ENCODE results near the gene SNX5.

The SNX5 gene

DNA sequence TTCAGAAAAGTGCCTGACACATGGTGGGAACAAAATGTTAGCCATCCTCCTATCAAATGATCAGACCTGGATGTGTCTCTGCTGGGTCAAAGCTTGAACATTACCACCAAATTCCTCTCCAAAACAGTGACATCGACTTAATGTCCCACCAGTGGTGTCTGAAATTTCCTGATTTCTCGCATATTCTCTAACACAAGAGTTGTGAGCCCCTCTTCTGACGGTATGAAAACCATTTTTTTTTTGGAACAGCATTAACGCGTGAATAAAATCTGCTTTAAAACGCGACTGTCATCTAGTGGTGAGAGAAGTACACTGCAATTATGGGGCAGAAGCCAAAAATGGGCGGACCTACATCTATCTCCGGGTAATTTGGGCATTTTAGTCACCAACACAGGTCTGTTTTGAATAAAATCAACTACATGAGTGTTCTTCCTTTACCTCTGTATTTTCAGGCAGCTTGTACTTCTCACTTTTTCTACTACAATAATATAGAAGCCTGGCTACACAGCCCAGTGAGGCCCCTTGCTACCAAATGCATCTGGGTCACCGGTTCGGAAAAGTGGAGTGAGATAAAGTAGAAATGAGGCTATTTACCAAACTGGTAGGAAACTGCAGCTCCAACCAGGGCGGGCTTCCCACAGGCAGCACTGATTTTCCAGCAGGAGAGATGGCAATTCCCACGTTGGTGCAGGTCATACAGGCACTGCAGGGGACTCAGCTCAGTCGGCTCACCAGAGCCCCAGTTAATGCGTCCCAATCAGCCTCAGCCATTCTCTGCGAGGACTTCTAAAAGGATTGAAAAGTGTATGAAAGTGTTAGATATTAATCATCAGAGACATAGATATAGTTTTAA, 27.6 kb upstream of the SNX5 start:
- intact Hi-C loops (cut with DNase I): loop anchor here (10.0 kb wide), 2 partner anchors 311 to 491 kb away; partner anchors contain the start of gene RRBP1
- peak in 2 of 10 donors; percentile 29 to 80 for DNase-seq

DNA sequence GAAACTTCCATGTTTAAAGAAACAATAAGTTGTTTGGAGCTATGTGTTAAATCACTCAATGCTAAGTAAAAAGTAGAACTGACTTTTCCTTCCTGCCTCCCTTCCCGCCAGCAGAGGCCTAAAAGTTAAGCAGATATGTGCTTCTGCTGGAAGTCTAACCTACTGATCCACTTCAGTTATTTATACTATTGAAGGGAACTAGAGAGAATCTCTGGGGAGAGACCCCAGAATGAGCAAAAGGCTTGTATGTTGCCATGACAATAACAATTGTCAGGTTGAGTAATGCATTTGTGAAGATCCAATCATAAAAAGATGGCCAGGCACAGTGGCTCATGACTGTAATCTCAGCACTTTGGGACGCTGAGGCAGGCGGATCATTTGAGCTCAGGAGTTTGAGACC, 25.0 kb upstream of the SNX5 start:
- intact Hi-C loops (cut with DNase I): loop anchor here (10.0 kb wide), 2 partner anchors 309 to 489 kb away; partner anchors contain the start of gene RRBP1
- DNase-seq: no peak

DNA sequence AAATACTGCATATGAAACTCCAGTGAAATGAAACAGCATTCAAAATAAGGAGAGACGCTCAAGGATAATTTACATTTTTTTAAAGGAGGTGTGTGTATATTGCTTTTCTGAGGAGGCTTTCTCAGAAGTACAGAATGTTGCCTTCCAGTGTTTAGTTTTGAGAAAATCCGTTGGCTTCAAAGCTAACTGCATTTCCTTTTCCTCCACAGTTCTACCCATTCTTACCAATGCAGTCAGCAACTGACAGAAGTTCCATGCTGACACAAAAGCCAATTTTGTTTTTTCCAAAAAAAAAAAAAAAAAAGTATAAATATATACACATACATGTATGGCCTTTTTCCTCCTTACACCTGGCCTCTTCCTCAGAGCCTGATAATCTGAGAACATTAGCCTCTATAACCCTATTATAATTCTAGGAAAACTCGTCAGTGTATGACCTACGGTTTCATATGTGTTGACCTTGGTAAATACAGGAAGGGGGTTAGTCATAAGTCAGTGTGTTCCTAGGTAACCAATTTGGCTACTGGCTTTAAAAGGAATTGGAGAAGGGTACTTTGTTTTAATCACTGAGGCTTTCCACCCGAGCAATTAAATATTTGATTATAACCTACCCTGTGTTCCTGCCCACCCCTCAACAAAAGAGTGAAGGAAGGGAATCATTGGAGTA, 24.4 kb upstream of the SNX5 start:
- no peak for DNase-seq
- intact Hi-C loops (cut with DNase I): loop anchor here (10.0 kb wide), 2 partner anchors 308 to 488 kb away; partner anchors contain the start of gene RRBP1

DNA sequence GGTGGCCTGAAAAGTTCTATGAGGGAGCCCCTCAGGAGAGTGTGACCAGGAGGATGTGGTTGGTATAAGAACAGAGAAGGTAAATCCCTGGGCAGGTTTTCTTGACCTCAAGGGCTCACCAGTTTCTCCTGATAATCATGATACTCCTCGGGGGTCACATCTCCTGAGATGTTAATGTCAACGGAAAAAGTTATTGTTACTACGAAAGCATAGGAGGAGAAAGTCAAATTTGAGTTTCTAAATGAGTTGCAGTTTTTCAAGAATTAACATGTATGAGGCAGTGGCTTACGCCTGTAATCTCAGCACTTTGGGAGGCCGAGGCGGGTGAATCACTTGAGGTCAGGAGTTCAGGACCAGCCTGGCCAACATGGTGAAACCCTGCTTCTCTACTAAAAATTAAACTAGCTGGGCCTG, 23.6 kb upstream of the SNX5 start:
- intact Hi-C loops (cut with DNase I): loop anchor here (10.0 kb wide), 2 partner anchors 307 to 487 kb away; partner anchors contain the start of gene RRBP1
- DNase-seq: no peak

DNA sequence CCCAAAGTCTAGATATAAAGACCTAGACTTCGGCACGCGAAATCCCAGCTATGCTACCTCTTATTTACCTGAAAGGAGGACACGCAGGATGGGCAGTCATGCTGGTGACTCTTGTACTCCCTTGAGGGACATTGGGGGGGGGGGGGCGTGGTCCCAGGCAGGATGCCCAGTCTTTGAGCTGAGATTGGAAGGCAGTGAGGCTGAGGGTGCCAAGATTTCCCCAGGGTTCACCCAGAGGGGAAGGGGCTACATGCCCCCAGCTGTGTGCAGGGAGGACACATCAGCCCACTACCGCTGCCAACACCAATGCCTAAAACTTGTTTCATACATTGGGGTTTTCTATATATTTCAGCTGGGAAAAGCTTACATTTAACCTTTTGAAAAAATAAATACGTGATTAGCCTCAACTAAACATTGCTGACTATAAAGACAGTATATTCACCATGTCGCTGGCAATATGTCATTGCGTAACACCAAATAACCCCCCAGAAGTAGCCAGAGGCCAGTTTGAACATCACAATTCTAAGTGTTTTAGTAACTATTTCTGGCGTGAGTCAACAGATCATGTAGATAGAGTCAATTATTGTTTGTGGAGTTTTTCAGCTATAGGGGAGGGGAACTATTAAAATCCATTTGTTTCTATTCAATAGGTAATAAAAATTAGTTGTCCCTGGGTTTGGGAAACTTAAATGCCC, 21.8 kb upstream of the SNX5 start:
- no peak for DNase-seq
- intact Hi-C loops (cut with DNase I): loop anchor here (10.0 kb wide), 2 partner anchors 306 to 486 kb away; partner anchors contain the start of gene RRBP1

DNA sequence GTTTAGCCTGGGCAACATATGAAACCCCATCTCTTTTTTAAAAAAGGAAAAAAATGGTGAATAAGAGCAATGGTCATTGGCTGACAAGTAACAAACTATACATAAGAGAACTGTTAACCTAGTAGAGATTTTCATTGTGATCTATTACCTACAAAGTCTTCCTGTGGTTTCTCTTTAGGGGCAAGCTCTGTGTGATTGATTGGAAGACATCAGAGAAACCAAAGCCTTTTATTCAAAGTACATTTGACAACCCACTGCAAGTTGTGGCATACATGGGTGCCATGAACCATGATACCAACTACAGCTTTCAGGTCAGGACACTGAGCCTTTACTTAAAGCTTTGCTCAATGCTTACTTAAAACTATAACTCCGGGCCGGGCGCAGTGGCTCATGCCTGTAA, 19.4 kb upstream of the SNX5 start:
- intact Hi-C loops (cut with DNase I): no loop called here
- no peak for DNase-seq

DNA sequence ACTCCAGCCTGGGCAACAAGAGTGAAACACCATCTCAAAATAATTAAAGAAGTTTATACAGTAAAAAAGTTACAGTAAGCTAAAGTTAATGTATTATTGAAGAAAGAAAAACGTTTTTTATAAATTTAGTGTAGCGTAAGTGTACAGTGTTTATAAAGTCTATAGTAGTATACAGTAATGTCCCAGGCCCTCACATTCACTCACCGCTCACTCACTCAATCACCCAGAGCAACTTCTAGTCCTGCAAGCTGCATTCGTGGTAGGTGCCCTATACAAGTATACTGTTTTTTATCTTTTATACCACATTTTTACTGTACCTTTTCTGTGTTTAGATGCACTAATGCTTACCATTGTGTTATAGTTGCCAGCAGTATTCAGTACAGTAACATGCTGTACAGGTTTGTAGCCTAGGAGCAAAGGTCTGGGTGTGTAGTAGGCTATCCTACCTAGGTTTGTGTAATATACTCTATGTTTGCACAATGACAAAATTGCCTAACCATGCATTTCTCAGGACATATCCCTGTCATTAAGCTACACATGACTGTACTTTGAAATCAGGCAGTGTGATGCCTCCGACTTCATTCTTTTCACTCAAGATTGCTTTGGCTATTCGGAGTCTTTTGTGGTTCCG, 16.9 kb upstream of the SNX5 start:
- intact Hi-C loops (cut with DNase I): no loop called here

DNA sequence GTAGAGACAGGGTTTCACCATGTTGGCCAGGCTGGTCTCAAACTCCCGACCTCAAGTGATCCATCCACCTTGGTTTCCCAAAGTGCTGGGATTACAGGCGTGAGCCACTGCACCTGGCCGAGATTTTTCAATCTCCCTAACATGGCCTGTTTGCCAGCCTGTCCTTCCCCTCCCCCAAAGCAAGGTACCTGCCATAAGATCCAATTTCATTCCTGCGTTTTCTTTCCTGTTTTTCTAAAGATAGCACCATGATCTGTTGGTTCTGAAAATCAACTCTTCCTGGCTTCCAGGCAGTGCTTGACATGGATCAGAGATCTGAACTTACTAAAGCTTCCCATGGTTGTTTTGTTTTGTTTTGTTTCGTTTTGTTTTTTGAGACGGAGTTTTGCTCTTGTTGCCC, 7.7 kb upstream of the SNX5 start:
- no peak for DNase-seq
- intact Hi-C loops (cut with DNase I): no loop called here

More for the DNA sequence above, 16.9 kb upstream of the SNX5 start:
- no peak for DNase-seq

DNA sequence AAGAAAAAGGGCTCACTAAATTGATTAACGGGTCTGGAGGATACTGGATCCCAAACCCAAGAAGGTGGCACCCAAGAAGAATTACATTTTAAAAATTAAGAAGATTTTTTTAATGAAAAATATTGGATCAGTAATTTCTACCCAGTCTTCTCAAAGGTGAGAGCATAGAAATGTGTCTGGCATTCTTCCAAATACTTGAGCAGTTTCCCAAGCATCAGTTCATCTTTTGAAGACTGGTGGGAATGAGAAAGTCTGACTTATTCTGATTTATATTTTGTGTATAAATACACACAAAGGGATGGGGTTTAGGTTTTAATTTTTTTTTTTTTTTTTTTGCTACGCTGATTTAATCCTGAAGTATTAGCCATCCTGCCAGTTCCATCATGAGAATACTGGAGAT, 3.5 kb upstream of the SNX5 start:
- intact Hi-C loops (cut with DNase I): no loop called here
- DNase-seq: no peak

DNA sequence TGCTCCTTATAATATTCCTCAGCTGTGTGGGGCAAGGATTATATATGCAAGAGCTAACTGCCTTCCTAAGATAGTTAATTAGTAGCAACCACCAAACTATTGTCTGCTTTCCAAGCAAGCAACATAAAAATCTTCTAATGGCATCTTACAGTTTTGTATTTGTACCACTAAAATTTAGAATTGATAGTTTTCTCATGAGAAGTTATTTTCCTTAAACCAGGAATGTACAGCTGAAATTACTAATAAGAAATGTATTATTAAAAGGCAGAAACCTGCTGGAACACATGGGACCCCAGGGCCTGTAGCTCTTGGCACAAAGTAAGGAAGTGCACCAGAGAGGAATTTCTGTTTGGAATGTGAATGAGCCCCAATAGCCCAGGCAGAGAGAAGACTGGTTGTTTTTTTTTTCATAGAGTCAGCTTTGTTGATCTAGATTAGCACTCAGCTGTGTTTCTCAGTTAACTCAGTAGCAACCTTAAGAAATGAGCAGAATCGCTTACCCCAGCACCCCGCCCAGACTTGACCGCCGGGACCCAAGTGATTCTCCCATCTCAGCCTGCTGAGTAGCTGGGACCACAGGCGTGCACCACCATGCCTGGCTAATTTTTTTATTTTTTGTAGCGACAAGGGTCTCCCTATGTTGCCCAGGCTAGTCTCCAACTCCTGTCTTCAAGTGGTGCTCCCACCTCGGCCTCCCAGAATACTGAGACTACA, 2.9 kb upstream of the SNX5 start:
- intact Hi-C loops (cut with DNase I): no loop called here
- DNase-seq: peak in 1 of 10 donors; percentile 34

DNA sequence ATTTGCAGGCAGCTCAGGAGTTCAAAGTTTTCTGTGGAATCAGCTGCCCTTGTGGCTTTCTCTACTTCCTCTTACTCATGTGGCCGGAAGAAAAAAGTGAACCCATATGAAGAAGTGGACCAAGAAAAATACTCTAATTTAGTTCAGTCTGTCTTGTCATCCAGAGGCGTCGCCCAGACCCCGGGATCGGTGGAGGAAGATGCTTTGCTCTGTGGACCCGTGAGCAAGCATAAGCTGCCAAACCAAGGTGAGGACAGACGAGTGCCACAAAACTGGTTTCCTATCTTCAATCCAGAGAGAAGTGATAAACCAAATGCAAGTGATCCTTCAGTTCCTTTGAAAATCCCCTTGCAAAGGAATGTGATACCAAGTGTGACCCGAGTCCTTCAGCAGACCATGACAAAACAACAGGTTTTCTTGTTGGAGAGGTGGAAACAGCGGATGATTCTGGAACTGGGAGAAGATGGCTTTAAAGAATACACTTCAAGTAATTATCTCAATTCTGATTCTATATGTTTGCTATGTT, 1.4 kb upstream of the SNX5 start:
- DNase-seq: peak in 3 of 10 donors; percentile 12 to 73 (median 16)
- intact Hi-C loops (cut with DNase I): loop anchor here (2.0 to 10.0 kb wide), 4 partner anchors 167 to 435 kb away; partner anchors contain the start of genes BFSP1, KAT14, PET117 and RRBP1

DNA sequence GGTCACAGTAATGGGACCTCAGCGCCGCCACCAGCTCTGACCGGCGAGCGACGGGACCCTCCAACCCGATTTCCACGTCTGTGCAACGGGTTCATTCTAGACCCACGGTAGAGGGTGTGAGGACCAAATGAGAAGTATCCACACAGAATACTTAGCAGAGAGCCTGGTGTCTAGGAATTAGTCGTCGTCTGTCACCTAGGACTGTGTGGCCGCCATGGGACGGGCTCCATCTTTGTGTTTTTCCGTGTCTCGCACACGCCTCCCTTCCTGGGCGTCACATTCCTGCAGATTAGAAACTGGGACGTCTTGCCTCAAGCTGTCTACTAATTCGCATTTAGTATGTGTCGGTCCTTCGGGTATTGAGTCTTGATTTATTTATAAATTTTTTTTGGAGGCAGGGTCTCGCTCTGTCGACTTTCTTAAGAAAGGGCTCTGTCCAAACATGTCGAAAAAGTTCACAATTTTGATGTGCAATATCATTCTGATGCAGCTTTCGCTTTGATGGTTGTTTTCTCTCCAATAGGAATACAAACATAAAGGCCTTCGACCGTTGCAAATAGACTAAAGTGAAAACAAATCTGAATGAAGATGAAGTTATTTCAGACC, 787 bp upstream of the SNX5 start:
- intact Hi-C loops (cut with DNase I): loop anchor here (2.0 to 10.0 kb wide), 4 partner anchors 167 to 435 kb away; partner anchors contain the start of genes BFSP1, KAT14, PET117 and RRBP1
- DNase-seq: peak in 3 of 10 donors; percentile 29 to 78 (median 77)

DNA sequence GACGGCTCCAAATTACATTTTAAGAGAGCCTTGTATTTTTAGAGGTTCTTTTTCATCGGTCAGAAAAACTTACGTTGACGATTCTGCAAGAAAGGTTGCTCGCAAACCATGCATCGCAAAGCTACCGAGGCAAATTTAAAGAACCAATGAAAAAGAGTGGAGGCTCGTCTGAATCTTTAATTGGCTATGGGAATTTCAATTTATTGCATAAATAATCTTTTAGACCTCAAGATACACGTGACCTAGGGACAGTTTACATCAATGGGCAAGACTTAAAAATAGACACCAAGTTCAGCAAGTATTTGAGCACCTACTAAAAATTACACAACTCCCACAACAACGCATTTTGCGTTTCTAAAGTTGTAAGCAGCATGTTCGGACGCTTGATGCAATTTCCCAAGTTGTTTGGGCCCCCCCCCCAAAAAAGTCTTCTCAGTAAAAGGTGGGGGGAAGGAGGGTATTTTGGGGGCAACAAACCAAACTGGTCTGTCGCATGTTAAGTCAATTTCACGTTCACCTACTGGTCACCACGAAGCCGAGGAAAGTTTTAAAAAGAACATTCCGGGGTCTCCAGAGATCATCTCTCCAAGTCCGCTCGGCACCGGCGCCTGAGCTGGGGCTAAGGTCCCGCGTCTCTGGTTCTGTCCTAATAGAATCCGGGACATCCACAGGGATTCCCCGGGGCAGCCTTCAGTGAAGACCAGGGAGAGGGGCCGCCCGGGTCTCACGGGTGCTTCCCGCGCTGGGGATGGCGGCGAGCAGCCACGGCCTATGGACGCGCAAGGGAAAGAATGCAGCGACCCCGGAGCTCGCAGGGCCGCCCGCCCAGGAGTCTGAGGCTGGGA, 851 bp downstream of the SNX5 start:
- intact Hi-C loops (cut with DNase I): loop anchor here (2.0 to 10.0 kb wide), 4 partner anchors 169 to 433 kb away; partner anchors contain the start of genes BFSP1, KAT14, PET117 and RRBP1

DNA sequence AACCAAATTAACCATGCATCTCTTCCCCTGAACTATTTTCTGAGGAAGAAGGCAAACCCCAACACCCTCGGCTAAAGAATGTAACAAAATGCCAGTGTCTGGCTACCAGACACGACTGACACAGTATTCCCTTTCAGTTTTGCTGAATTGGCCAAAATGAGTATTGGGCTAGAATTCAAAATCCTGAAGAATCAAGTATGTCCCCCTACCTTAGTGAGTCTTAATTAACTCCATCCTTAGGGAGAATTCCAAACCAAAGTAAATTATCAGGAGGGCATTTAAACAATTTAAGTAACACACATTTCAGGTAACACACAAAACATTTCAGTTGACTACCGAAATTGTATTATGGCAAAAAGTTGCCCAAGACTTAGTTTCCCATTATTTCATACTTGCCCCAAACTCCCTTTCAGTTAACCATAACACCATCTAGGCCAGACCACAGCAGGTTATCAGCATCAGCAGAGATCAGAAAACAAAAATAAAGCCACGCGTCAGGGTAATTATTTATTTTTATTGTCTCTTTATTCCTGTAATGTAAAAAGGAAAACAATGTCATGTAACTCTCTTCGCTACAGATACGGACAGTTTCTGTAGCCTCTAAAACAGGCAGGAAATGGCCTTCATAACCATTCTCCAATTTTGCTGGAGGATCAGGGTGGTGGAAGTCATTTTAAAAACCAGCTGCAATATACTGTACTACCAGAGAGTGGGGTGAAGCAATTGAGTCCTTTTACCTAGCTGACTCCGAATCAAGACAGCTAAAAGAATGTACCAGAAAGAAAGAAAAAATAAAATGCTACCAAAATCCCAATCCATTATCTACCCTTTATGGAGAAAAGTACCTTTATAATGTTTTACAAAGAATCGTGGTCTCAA, 1.9 kb downstream of the SNX5 start:
- intact Hi-C loops (cut with DNase I): loop anchor here (10.0 kb wide), 3 partner anchors 282 to 432 kb away; partner anchors contain the start of genes BFSP1, RRBP1 and ZNF133
- no peak for DNase-seq

More for the DNA sequence above, 851 bp downstream of the SNX5 start:
- peak in 2 of 10 donors; percentile 25 to 83 for DNase-seq

DNA sequence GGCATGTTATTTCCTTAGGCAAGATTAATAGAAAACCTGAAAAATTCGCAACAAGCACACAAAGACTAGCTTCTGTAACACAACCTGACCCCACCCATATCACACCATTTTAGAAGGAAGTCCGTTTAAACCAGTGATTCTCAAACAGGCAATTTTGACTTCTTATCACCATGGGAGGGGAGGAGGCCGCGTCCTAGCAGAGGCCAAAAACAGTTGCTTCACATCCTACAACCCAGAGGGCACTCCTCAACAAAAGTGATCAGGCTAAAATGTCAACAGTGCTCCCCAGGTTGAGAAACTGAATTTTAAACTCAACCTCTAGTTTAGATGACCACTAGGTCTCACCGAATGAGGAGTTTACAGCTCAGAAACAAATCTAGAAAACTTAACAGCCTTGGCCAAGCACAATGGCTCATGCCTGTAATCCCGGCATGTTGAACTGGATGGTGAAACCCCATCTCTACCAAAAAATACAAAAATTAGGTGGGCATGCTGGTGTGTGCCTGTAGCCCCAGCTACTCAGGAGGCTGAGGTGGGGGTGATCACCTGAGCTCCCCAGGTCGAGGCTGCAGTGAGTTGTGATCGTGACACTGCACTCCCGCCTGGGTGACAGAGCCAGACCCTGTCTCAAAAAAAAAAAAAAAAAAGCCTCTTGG, 3.4 kb downstream of the SNX5 start:
- no peak for DNase-seq
- intact Hi-C loops (cut with DNase I): loop anchor here (10.0 kb wide), 3 partner anchors 280 to 430 kb away; partner anchors contain the start of genes BFSP1, RRBP1 and ZNF133

DNA sequence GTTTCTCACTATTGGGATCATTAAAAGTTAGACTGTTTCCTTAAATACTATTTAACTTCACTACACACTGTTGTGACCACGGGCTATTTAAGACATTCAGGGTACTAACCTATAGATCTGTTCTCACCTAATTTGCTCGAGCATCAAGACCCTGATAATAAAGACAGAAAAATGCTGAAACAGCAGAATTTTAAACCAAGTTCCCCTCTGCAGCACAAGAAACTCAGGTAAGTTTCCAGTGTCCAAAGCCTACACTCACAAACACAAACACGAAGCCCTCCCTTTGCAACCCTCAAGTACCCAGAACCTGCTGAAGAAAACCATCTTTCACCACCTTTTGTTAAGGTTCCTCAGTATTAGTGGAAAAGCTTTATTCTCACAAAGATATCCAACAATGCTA, 4.0 kb downstream of the SNX5 start:
- intact Hi-C loops (cut with DNase I): loop anchor here (10.0 kb wide), 3 partner anchors 280 to 430 kb away; partner anchors contain the start of genes BFSP1, RRBP1 and ZNF133
- DNase-seq: no peak
